ENCODE data around the gene ATP2C1. TPM values are rescaled to one million over a fixed set of nuclear protein-coding genes. Genes with fewer than 3 reads are reported as not detected.

The ATP2C1 gene
- total RNA-seq, 4 donors from 2014 or later, result 55.1 to 69.9 (median 64.3) TPM

- Histone ChIP-seq H3K27me3 (no peaks in the 10 kb centered on the region), H3K4me3 (peak overlapping the region; percentile 30), H3K9me3 (no peaks in the 10 kb centered on the region), H3K36me3 (no peaks in the 10 kb centered on the region), H3K4me1 (peaks cover 47% of the 10 kb centered on the region), H3K27ac (peak overlapping the region; percentile 85)
- TF ChIP-seq POLR2A (IDR thresholded peaks at IDR 0.05), result no peak
- TF ChIP-seq, protein P1, sequence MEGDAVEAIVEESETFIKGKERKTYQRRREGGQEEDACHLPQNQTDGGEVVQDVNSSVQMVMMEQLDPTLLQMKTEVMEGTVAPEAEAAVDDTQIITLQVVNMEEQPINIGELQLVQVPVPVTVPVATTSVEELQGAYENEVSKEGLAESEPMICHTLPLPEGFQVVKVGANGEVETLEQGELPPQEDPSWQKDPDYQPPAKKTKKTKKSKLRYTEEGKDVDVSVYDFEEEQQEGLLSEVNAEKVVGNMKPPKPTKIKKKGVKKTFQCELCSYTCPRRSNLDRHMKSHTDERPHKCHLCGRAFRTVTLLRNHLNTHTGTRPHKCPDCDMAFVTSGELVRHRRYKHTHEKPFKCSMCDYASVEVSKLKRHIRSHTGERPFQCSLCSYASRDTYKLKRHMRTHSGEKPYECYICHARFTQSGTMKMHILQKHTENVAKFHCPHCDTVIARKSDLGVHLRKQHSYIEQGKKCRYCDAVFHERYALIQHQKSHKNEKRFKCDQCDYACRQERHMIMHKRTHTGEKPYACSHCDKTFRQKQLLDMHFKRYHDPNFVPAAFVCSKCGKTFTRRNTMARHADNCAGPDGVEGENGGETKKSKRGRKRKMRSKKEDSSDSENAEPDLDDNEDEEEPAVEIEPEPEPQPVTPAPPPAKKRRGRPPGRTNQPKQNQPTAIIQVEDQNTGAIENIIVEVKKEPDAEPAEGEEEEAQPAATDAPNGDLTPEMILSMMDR (IDR thresholded peaks at IDR 0.05), result no peak
- no peak for TF ChIP-seq POLR2AphosphoS5 (IDR thresholded peaks at IDR 0.05)
- no peak for TF ChIP-seq EP300 (IDR thresholded peaks at IDR 0.05)
- DNase-seq (ENCODE audit: low spot score in 2 of 2), result no peak
- 14% methylated on average over 8 of the region's 8 CpGs for WGBS
Measured at GRCh38 chr3:130850044-130850797, 43.7 kb upstream of the ATP2C1 start.

DNA sequence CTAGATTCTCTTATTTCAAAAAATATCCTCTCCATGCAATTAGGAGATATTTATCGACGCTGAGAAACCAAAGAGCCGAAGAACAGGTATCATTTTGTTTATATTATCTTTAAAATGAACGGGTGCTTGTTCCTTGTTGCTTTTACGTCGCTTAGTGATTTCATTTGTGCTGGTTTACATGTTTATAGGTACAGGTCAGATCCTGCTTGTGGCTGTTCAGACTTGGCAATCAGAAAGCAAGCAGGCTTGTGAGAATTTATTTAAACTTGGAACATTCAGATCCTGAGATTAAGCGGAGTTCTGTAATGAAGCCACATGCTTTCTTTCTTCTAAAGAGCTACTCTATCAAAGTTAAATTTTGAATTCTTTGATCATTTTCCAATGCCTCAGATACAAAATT lies 43.0 kb upstream of the ATP2C1 start:
- H3K9me3 ChIP-seq, result no peaks in the 10 kb centered on the region
- H3K27ac ChIP-seq, result peak overlapping the region; percentile 85
- H3K4me1 ChIP-seq, result peaks cover 47% of the 10 kb centered on the region
- no peaks in the 10 kb centered on the region for H3K27me3 ChIP-seq
- TF ChIP-seq EP300 (IDR thresholded peaks at IDR 0.05) (no peak), POLR2AphosphoS5 (IDR thresholded peaks at IDR 0.05) (no peak), POLR2A (IDR thresholded peaks at IDR 0.05) (no peak)
- TF ChIP-seq, protein P1 (IDR thresholded peaks at IDR 0.05), result no peak
- H3K4me3 ChIP-seq, result peak overlapping the region; percentile 30
- WGBS, result 33% methylated on average over 7 of the region's 7 CpGs
- no peak for DNase-seq (ENCODE audit: low spot score in 2 of 2)
- H3K36me3 ChIP-seq, result no peaks in the 10 kb centered on the region

GRCh38 chr3:130851277-130851676 lies 42.6 kb upstream of the ATP2C1 start:
- Histone ChIP-seq H3K27me3 (no peaks in the 10 kb centered on the region), H3K4me3 (peak overlapping the region; percentile 30), H3K36me3 (no peaks in the 10 kb centered on the region), H3K4me1 (peaks cover 47% of the 10 kb centered on the region), H3K27ac (peak overlapping the region; percentile 85), H3K9me3 (no peaks in the 10 kb centered on the region)
- no peak for DNase-seq (ENCODE audit: low spot score in 2 of 2)
- no peak for TF ChIP-seq POLR2A (IDR thresholded peaks at IDR 0.05)

- no peaks in the 10 kb centered on the region for H3K27me3 ChIP-seq
- no peaks in the 10 kb centered on the region for H3K9me3 ChIP-seq
- 28% methylated on average over 2 of the region's 2 CpGs for WGBS
- TF ChIP-seq POLR2AphosphoS5 (IDR thresholded peaks at IDR 0.05) (no peak), EP300 (IDR thresholded peaks at IDR 0.05) (no peak), POLR2A (IDR thresholded peaks at IDR 0.05) (no peak)
- TF ChIP-seq, protein P1 (IDR thresholded peaks at IDR 0.05), result no peak
- no peak for DNase-seq (ENCODE audit: low spot score in 2 of 2)
- no peak overlapping the region for H3K4me3 ChIP-seq
- H3K36me3 ChIP-seq, result no peaks in the 10 kb centered on the region
- peaks cover 42% of the 10 kb centered on the region for H3K4me1 ChIP-seq
- no peak overlapping the region for H3K27ac ChIP-seq
Measured at GRCh38 chr3:130853581-130853980, 40.3 kb upstream of the ATP2C1 start.

GRCh38 chr3:130854208-130854864 lies 39.5 kb upstream of the ATP2C1 start:
- Histone ChIP-seq H3K36me3 (no peaks in the 10 kb centered on the region), H3K27ac (no peak overlapping the region), H3K9me3 (no peaks in the 10 kb centered on the region), H3K27me3 (no peaks in the 10 kb centered on the region), H3K4me3 (no peak overlapping the region), H3K4me1 (peaks cover 34% of the 10 kb centered on the region)
- WGBS, result 90% methylated on average over 5 of the region's 5 CpGs
- no peak for DNase-seq (ENCODE audit: low spot score in 2 of 2)
- TF ChIP-seq EP300 (IDR thresholded peaks at IDR 0.05), result no peak
- TF ChIP-seq, protein P1 (IDR thresholded peaks at IDR 0.05), result no peak
- TF ChIP-seq POLR2A (IDR thresholded peaks at IDR 0.05), result no peak
- no peak for TF ChIP-seq POLR2AphosphoS5 (IDR thresholded peaks at IDR 0.05)
